ENCODE data around the gene EGFL7.
"Not testable (repeated sequence)": the region's sequence is repeated elsewhere in the genome, so short reads cannot be mapped to it uniquely, and the experiment has no call there.

The EGFL7 gene

DNA sequence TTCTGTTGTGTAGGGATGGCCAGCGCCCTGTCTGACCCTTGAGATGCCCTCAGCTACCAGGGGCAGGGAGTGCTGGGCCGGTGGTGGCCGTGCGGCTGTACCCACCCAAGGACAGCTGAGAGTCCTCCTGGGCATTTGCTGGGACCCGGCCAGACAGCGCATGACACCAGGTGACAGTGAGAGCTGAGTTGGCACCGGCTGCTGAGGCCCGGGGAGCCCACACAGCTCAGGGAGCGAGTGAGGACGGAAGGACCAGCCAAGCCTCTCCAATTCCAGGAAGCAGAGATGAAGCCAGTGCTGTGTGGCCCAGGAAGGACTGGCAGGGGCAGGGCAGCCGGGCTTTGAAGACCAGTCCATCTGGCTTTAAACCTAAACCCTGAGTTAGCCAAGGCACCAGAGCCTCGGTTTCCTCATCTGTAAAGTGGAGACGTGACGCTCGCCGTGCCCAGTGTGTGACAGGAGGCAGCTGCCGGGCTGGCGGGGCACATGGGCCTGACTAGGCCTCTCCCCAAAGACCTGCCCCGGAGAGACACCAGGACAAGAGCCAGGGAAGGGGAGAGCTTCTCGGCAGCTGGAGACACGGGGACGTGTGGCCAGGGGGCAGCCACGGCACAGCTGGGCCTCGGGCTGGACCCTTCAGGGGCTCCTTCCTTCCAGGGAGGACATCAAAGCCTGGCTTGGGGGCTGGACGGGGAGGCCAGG lies 27.5 kb downstream of the EGFL7 start:
- DNase-seq = no peak

DNA sequence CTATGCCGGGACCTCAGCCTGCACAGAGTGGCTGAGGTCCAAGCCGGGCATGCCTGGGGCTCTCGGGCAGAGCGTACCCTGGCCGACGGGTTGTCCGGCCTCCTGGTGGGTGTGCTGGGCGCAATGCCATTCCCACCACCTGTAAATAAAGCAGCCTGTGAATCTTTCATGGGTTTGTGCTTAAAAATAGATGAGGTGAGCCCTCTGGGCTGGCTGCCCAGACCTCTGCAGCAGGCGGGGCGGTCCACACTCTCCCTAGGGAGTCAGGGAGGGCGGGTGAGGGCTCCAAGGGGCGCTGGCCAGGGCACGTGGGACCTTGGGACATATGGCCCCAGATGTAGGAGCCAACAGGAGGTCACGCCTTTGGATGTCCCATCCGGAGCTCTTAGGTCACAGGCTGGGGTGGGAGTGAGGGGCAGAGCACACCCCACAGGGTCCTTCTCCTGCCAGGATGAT lies 28.1 kb downstream of the EGFL7 start:
- DNase-seq = no peak

DNA sequence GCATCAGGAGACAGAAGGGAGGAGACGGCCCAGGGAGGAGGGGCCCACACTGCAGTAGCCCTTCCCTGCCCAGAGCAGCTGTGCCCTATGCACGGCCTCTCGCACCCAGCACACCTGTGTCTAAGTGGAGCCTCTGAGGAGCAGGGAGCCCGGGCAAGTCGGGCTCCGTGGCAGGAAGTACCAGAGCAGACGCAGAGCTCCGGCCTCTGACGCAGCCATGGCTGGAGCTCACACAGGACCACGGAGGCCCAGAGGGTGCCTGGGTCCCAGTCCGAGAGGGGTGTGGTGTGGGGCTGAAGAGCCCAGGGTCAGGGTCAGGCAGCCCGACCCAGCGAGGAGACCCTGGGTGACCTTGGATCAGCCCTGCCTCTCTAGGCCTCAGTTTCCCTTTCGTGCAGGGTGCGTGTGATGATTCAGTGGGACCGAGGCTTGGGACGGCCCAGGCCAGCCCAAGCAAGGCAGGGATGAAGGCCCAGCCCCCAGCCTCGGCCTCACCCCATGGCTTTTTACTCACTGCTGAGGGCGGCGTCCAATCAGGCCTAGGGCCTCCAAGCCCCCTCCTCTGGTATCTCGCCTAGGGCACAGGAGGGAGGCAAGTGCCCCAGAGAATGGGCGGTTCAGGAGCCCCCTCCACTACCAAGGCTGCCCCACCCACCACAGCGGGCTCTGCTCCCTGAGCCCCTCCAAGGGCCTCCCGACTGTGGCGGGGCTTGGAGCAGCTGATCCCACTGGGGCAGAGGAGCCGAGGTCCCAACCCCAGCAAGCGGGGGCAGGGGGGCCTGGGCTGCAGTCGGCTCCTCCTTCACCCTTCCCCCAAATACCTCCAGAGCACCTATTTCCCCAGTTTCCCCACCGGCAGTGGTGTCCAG lies 28.8 kb downstream of the EGFL7 start:
- no peak for DNase-seq

DNA sequence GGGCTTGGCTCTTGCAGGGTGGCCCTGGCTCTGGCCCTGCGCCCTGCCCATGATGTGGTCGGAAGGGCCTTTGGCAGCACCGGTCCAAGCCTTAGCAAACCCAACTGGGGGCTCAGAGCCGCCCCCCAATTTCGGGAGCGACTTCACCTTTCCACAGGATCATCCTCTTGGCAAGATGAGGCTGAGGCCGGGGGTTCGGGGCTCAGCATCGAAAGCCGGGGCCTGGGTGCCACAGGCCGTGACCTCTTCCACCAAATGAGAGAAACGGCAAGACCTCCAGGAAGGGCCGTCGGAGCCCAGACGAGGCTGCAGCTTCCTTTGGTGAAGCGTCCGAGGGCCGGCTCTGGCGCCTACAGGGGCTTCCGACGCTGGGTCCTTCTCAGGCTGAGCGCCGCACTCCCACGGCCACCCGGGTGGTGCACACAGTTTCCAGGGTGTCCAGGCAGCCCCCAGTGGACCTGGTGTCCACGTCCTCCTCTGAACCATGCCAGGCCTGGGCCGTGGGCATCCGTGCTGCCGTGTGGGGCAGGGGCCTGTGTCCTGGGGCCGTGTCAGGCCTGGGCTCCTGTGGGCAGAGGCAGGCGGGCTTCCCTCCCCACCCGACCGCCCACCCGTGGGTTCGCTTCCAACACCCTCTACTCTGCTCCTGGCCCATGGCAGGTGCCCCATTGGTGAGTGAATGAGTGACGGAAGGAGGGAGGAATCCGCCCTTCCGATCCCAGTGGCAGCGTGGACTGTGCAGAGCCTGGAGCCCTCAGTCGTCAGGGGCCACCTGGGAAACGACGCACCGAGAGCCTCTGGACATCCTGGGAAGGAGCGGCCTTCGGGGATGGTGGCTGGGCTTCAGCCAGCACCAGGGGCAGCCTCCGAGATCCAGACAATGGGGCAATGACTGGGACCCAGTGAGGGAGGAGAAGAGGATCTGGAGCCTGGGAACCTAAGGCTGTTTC lies 29.7 kb downstream of the EGFL7 start:
- DNase-seq = no peak

DNA sequence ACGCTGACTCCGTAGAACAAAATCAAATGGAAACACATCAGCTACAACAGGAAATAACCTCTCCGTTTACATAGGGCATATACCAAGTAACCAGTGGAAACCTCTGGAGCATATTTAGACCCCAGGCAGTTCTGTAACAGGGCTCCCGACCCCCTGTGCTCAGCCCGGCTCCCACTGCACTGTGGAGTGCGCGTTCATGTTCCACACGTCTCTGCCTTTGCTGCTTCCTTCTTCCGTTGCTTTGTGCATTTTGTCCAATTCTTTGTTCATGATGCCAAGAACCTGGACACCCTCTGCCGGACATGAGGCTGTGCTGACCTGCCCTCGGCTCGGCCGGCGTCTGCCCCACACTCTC lies 30.4 kb downstream of the EGFL7 start:
- no peak for DNase-seq

DNA sequence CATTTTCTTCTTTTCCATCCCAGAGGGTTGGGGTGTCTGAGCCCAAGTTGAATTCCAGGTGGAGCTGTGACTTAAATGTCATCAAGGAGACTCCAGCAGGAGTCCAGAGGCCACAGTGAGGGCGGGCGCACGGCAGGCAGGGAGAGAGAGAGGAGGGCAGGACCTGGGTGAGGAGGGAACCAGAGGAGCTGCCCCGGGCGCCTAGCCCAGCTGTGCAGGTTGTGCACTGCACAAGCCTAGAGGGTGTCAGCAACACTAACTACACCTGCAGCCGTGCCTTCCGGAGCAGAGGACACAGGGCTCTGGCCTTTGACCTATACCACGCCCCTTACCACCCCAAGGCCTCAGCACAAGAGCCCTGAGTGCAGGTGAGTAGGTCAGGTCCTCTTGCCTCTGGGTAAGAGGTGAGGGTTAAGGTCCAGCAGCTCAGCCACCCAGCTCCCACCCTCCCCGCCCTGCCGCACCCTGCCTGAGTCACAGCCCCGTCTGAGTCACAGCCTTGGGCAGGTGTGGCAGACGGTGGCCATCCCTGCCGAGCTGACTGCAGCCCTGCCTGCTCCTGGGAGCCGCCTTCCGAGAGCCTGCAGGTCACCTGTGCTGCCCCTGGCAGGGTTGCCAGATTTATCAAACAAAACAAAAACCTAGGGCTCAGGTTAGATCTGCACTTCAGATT lies 30.9 kb downstream of the EGFL7 start:
- DNase-seq = no peak

DNA sequence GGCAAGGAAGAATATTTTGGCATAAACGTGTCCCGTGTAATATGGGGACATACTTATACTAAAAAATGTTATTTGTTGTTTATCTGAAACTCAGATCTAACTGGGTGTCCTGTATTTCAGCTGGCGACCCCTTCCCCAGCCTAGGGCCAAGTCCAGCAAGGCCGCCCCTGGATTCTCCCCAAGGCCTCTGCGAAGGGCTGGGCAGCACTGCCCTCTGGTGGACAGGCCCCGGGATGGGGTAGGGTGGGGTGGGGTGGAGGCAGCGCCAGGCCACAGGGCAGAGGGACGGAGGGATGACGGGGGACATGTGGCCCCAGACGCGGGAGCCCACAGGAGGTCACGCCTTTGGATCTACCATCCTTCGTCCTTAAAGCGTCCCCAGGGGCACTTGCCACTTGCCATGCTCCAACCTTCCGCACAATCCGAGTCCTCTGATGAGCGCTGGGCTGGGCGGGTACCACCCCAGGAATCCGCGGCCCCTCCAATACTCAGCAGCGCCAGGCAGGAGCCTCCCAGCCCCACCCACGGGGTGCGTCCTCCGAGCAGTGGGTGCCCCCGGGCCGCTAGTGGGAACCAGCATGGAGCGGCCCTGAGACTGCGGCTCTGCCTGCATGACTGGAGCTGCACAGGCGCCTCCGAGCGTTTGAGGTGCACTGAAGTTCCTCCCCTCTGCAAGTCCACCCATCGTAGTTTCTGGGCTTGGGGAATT lies 31.6 kb downstream of the EGFL7 start:
- no peak for DNase-seq

DNA sequence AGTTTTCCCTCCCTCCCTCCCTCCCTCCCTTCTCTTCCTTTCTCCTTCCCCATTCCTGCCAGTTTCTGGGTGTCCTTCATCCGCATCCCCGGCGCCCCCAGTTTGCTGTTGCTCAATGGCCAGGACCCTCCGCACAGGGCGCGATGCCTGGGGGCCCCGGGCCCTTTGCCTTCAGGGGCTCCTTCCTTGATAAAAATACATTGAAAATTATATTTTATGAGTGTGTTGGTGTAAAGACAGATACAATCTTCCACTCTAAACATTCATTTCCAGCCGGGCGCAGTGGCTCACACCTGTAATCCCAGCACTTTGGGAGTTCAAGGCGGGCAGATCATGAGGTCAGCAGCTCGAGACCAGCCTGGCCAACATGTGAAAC lies 32.1 kb downstream of the EGFL7 start:
- no peak for DNase-seq

DNA sequence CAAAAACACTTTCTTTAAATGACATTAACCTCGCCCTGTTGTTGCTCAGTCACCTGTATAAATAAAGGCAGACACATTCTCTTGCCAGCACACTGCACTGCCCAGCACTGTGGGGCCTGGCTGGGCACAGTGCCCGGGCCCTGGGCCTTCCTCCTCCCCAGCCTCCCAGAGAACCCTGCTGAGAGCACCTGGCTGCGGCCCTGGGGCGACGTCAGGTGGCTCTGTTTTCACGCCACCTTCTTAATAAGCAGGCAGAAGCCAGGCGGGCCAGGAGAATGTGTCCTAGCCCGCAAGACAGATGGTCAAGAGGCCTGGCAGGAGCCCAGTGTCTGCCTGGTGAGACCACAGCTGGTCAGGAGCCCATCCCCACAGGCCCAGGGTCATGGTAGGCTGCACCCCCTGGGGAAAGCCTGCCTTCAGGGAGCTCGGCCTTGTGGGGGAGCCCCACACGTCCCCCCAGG lies 32.7 kb downstream of the EGFL7 start:
- no peak for DNase-seq

DNA sequence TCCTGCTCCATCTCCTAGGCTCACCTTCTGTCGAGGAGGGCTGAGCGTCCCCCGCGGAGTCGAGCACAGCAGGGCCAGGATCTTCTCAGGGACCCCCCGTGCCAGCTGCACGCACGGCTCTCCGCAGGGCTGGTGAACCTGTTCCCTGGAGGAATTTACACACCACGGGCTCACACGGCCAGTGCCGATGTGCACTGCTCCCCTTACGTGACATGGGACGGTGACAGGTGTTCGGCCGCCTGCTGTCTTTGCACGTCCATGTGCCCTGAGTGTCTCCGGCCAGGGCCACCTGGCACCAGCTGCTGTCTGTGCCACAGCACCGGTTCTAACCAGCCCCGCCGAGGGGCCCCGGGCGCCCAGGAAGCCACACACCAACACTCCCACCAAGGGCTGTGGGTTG lies 33.2 kb downstream of the EGFL7 start:
- DNase-seq = no peak

DNA sequence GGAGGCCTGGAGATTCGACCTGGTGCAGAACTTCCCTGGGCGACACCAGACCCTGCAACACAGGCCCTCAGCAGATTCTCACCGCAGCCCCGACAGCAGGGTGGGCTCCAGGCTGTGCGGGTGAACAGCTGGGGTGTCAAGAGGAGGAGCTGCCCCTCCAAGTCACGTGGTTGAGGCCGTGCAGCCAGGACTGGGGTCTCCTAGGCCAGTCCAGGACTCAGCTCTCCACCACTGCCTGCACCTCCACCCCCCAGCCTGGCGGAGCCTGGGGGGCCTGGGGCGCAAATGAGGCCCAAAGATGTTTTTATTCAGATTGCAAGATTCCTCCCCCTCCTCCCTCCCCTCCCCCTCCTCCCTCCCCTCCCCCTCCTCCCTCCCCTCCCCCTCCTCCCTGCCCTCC lies 33.8 kb downstream of the EGFL7 start:
- no peak for DNase-seq

DNA sequence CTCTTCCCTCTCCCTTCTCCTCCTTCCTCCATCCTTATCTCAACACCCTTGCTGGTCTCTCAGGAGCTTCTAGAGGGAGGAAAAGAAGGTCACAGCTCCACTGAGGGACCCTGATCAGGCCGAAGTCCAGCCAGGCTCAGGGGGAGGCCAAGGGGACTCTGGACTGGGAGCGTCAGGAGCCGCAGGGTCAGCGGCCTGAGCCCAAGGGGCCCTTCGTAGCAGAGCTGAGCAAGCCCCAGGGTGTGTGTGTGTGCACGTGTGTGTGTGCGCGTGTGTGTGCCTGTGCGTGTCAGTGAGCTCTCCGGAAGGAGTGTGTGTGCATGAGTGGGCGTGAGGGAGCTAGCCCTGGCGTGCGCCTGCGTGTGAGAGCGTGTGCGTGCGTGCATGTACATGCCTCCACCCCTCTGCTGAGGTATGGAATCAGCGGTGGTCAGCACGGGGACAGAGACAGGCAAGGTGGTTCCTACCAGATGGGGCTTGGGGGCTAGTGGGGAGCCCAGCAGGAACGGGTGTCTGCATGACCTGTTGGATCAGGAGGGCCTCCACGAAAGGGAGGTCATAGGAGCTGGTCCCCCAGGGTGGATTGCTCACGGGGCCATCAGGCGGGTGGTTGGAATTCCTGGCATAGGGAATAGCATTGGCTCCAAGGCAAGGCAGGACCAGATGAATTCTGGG lies 34.6 kb downstream of the EGFL7 start:
- DNase-seq = no peak

DNA sequence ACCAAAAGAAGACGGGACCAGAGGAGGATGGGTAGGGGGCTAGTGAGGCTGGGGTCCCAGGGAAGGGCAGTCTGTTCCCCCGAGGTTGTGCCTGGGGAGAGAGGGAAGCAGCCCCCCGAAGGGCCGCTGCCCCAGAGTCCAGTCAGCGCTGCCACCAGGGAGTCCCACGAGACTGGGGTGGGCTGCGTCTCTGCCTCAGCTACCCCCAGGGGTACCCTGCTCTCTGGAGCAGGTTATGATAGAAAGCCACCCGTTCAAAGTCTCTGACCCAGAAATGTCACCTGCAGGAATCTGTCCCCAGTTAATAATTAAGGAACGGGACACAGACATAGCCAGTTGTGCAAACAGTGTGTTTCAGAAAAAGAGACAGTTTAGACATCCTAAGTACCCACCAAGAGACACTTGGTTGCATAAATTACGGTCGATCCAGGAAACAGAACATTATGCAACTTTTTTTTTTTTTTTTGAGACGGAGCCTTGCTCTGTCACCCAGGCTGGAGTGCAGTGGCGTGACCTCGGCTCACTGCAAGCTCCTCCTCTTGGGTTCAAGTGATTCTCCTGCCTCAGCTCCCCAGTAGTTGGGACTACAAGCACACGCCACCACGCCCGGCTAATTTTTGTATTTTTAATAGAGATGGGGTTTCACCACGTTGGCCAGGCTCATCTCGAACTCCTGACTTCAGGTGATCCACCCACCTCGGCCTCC lies 35.3 kb downstream of the EGFL7 start:
- no peak for DNase-seq

DNA sequence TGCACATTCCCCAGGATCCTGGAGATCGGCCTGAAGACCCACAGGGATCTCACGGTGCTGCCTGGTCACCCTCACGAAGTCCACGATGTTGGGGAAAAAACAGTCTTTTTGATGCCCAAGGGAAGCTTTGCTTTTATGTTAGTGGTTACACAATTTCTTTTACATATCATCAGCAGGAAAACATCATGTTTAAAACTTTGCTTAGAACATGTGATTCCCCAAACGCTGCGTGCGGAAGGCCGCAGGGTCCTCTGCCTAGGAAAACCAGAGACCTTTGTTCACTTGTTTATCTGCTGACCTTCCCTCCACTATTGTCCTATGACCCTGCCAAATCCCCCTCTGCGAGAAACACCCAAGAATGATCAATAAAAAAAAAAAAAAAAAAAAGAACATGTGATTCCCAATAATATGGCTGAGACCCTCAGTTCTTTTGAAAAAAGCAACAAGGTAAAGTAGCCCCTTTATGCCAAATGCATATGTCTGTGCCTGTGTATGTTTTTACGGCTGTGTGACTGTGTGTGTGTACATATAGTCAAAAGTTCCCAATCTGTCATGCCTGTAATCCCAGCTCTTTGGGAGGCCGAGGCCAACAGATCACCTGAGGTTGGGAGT lies 36.0 kb downstream of the EGFL7 start:
- DNase-seq = no peak

DNA sequence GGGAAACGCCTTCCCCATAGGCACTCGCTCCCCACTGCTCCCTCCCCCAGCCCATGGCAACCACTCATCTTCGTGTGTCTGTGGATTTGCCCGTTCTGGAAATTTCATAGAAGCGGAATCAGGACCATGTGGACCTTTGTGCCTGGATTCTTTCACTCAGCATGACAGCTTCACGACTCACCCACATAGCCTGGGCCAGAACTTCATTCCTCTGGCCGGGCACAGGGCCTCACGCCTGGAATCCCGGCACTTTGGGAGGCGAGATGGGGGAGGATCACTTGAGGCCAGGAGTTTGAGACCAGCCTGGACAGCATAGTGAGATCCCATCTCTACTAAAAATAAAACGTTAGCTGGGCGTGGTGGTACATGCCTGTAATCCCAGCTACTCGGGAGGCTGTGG lies 37.6 kb downstream of the EGFL7 start:
- DNase-seq = no peak

DNA sequence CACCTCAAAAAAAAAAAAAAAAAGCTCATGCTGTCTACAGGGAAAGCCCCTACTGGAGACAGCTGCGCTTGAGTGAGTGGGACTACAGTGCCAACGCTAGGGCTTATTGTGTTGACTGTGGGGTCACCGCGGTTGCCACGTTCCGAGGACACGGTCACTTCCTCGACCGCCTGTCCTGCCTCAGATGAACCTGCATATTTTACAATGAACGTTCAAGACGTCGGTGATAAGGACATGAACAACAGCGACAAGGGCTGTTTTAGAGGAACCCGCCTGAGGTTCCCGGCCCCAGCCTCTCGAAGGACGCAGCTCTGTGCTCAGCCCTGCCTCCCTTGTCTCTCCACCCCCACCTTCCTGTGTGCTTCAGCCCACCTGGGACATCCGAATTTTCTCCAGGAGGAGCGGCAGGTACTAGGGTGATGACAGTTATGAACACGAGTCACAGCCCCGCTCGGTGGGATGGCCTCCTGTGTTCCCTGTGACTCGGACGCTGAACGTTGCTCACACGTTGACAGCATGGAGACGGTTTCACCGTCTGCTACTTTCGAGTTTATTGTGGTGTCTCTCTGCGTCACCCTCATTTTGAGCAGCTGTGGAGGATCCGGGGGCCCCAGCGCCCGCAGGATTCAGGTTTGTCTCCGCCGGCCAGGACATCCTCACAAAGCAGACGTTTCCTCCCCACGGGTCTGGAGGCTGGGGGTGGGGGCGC lies 38.4 kb downstream of the EGFL7 start:
- DNase-seq = peak; percentile 86

DNA sequence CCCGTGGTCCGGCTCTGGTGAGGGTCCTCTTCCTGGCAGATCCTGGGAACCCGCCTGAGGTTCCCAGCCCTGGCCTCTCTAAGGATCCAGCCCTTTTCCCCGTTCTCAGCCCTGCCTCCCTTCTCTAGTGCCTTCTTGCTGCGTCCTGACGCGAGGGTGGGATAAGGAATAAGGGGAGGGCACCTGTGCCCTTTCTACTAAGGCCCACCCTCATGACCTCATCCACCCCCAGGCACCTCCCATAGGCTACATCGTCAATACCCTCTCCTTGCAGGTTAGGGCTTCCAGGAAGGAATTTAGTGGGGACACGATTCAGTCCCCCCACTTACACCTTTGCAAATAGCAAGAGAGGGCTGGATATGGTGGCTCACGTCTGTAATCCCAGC lies 38.9 kb downstream of the EGFL7 start:
- DNase-seq = no peak

DNA sequence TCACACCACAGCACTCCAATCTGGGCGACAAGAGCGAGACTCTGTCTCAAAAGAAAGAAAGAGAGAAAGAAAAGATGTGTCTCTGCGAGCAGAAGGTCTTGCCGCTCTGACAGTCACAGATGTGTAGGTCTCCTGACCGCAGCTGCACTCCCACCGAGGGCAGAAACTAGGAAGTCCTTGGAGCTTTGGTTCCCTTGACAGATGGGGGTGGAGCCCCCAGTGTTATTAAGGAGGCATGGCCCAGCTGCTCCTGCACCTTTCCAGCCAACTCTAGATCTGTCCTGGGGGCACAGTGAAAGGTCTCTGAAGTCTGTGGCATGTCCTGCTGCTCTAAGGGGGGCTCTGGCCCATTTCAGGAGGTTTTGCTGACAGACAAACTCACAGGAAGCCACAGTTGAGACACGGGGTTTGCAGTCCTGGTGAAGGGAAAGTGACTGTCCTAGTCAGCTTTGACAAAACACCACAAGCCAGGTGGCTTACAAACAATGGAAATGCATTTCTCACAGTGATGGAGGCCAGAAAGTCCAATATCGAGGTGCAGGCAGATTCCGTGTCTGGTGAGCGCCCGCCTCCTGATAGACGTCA lies 40.7 kb downstream of the EGFL7 start:
- no peak for DNase-seq

DNA sequence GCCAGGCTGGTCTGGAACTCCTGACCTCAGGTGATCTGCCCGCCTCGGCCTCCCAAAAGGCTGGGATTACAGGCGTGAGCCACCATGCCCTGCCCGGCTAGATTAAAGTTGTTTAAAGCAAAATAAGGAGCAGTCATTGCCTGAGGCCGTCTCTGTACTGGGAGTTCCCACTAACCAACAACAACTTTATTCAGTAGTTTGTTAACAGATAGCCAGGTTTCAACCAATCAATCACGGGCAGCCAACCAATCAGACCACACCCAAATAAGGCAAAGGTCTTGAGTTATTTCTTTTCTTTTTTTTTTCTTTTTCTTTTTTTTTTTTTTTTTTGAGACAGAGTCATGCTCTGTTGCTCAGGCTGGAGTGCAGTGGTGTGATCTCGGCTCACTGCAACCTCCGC lies 42.0 kb downstream of the EGFL7 start:
- not testable (repeated sequence) for DNase-seq

Measured in stimulated activated CD4-positive, alpha-beta T cell treated with anti-CD3 and anti-CD28 coated beads, Interleukin-1b, Interleukin-23, amount 100 ng/mL, for 48 hours (primary cell).